Astrocyte (in vitro differentiated cells and primary cell): ENCODE results near the gene CHCHD3.

ENCODE experiments used
- CTCF ChIP-seq: IDR thresholded peaks from 2 replicates; pipeline ENCODE4 v1.5.1; 2011; ENCODE audit warnings: low read depth, mild to moderate bottlenecking, inconsistent platforms, low read length, moderate library complexity; ENCODE audit not compliant: insufficient read depth
- EZH2 ChIP-seq: IDR thresholded peaks from 2 replicates; pipeline ENCODE4 v1.6.1; 2012; ENCODE audit warnings: mild to moderate bottlenecking, low read length, inconsistent platforms; ENCODE audit not compliant: insufficient read depth

- TF ChIP-seq CTCF: no peak
- TF ChIP-seq EZH2: no peak
Observed at GRCh38 chr7:132743974-132744373, 337.9 kb downstream of the CHCHD3 start.
